Ovary (tissue), 9 donors: ENCODE measurements around the gene DHRS2. TPM values are rescaled to one million over a fixed set of nuclear protein-coding genes. Genes with fewer than 3 reads are reported as not detected.
A peak's percentile ranks its signal among the peaks of the same experiment; 100 is the strongest.

Experiments
- DNase-seq, 5 donors: peaks; one replicate each; pipeline ENCODE4 v3.0.0-alpha.2; 2019 to 2020
- H3K27ac ChIP-seq, 2 donors: fragments of 200-600 bp; one replicate each; pipeline versions ENCODE4 v1.5.1 to v1.8.0; 2019 to 2022
- H3K27me3 ChIP-seq: fragments of 200-600 bp; one replicate; pipeline ENCODE4 v1.8.0; 2022
- H3K36me3 ChIP-seq: fragments of 200-600 bp; sonication (generic); one replicate; pipeline ENCODE4 v1.5.1; 2019
- H3K4me1 ChIP-seq: one replicate; pipeline ENCODE4 v1.8.1; 2013; ENCODE audit warnings: mild to moderate bottlenecking, moderate library complexity; ENCODE audit not compliant: insufficient read depth
- H3K4me3 ChIP-seq: fragments of 200-600 bp; sonication (generic); one replicate; pipeline ENCODE4 v1.5.1; 2017
- H3K9me3 ChIP-seq, 2 donors: fragments of 200-600 bp in 1 of 2; sonication (generic) in 1 of 2; one replicate each; pipeline versions ENCODE4 v1.5.1 to v1.8.1; 2013 to 2019; ENCODE audit warnings: mild to moderate bottlenecking in 1 of 2, moderate library complexity in 1 of 2
- CTCF ChIP-seq, 3 donors: fragments of 450-650 bp in 2 of 3; fragments of 200-600 bp in 1 of 3; IDR thresholded peaks; one replicate each; pipeline versions ENCODE4 v1.5.1 to v1.8.0; 2016 to 2022; ENCODE audit warnings: antibody characterized with exemption in 3 of 3, mild to moderate bottlenecking in 1 of 3
- EP300 ChIP-seq: sonication (generic); formaldehyde crosslinking; IDR thresholded peaks from one replicate; pipeline ENCODE4 v1.6.1; 2017; ENCODE audit warnings: antibody characterized with exemption
- POLR2A ChIP-seq: fragments of 450-650 bp; IDR thresholded peaks from one replicate; pipeline ENCODE4 v1.6.1; 2017; ENCODE audit warnings: antibody characterized with exemption, mild to moderate bottlenecking, moderate library complexity
- WGBS, 3 donors: extraction: QIAGEN DNeasy Blood & Tissue Kit in 1 of 3; methylation state at CpG; one replicate each; pipeline versions ENCODE4 v1.1.5 to v1.1.7; 2013 to 2017; 5-methylcytosine and 5-hydroxymethylcytosine counted together
- intact Hi-C, 4 donors: fragments of 100-400 bp; cut with DNase I; formaldehyde crosslinking; loops; one replicate each; pipeline versions ENCODE4 v1.11.0 to v1.15.1; 2022 to 2023
- polyA plus RNA-seq, 2 donors: library from polyadenylated mRNA; stranded (reverse); fragments of 200-250 nt in 1 of 2; fragments of 350-450 nt in 1 of 2; fragmentation: Illumina TruSeq in 1 of 2; extraction: RNeasy Lipid Tissue Mini Kit (QIAGEN cat#74804) in 1 of 2; gene quantifications; one replicate each; pipeline ENCODE4 v1.2.3, GENCODE V29; 2013 to 2014
- total RNA-seq, 7 donors: library from RNA; depleted of rRNA in 2 of 7; stranded (reverse); fragments of >200 nt in 2 of 7; fragmentation: NEBNext Ultra II Directional in 3 of 7; extraction: Animal tissue kit (Norgen Biotek cat#: 25700) in 3 of 7; gene quantifications; one replicate each; pipeline versions ENCODE4 v1.1.0 to v1.2.4, GENCODE V29; 2016 to 2023
- donor health status: DM: no; HTN: no; CAD: no; lungs with moderate emphysema.
- donor health status: DM: no; HTN: no; CAD: no.
- donor health status: Bipolar disorder and iron deficiency.
- donor health status: DM: yes; HTN: yes; CAD: no.
- donor health status: DM: no; HTN: no; CAD: no.
- donor health status: DM: yes; HTN: yes; CAD: no.

The DHRS2 gene
- total and polyA plus RNA-seq, 9 donors, result 1.6 to 46.6 (median 14.9) TPM

GRCh38 chr14:23693252-23693775 is 57.1 kb downstream of the DHRS2 start:
- DNase-seq, result peak in 1 of 5 donors; percentile 28
- intact Hi-C loops, result loop anchor here in 1 of 4 donors (10.0 kb wide), 1 partner anchor 59 kb away; the partner anchor contains the start of gene DHRS2
- no peaks in the 10 kb centered on the region for H3K36me3 ChIP-seq
- TF ChIP-seq POLR2A, result no peak
- TF ChIP-seq CTCF (IDR thresholded peaks at IDR 0.05), result no peak
- TF ChIP-seq EP300, result no peak
- H3K27ac ChIP-seq, result peak overlapping the region in 1 of 2 donors; percentile 82
- peaks cover 0 to 4% of the 10 kb centered on the region in 2 donors for H3K9me3 ChIP-seq
- peaks cover 20% of the 10 kb centered on the region for H3K4me1 ChIP-seq
- 15 to 32% (median 20%) methylated on average over 11 of the region's 11 CpGs for WGBS, 3 donors
- H3K4me3 ChIP-seq, result no peak overlapping the region
- no peaks in the 10 kb centered on the region for H3K27me3 ChIP-seq

GRCh38 chr14:23694085-23694948 is 58.2 kb downstream of the DHRS2 start:
- intact Hi-C loops, result loop anchor here in 1 of 4 donors (10.0 kb wide), 1 partner anchor 60 kb away; the partner anchor contains the start of gene DHRS2
- Histone ChIP-seq H3K4me3 (no peak overlapping the region), H3K9me3 (peaks cover 0 to 4% of the 10 kb centered on the region in 2 donors), H3K36me3 (no peaks in the 10 kb centered on the region), H3K27me3 (no peaks in the 10 kb centered on the region), H3K27ac (peak overlapping the region in 1 of 2 donors; percentile 82), H3K4me1 (peaks cover 25% of the 10 kb centered on the region)
- DNase-seq, result peak in 3 of 5 donors; percentile 31 to 55 (median 34)
- WGBS, 3 donors, result 1 to 6% (median 2%) methylated on average over 8 of the region's 8 CpGs
- no peak for TF ChIP-seq CTCF (IDR thresholded peaks at IDR 0.05)
- no peak for TF ChIP-seq EP300
- TF ChIP-seq POLR2A, result no peak

Other genes with a start within 250 kb of the DHRS2 start
- 1 to 10 TPM in 1 of 7 donors, under 1 TPM in 3, not detected in 3; 0.07 to 1.1 (median 0.74) TPM for gene MYH6, start 228.1 kb upstream of the DHRS2 start, total RNA-seq
- gene MYH6, start 228.1 kb upstream of the DHRS2 start, polyA plus RNA-seq, result under 1 TPM in 1 of 2 donors, not detected in 1; 0.31 TPM
- gene MYH7, start 200.7 kb upstream of the DHRS2 start, total RNA-seq, result 1 to 10 TPM in 1 of 7 donors, under 1 TPM in 2, not detected in 4; 0.92 to 1.1 (median 0.96) TPM
- gene MYH7, start 200.7 kb upstream of the DHRS2 start, polyA plus RNA-seq, result under 1 TPM in 1 of 2 donors, not detected in 1; 0.93 TPM
- 10 to 100 TPM; 32.9 to 51.6 (median 38.4) TPM for gene NGDN, start 166.7 kb upstream of the DHRS2 start, total RNA-seq
- gene NGDN, start 166.7 kb upstream of the DHRS2 start, polyA plus RNA-seq, result 10 to 100 TPM; 48.5 to 57.5 TPM
- gene ZFHX2, start 84.6 kb upstream of the DHRS2 start, total RNA-seq, result 1 to 10 TPM in 5 of 7 donors, under 1 TPM in 2; 0.48 to 2.3 (median 2.0) TPM
- under 1 TPM; 0.34 to 0.63 TPM for gene ZFHX2, start 84.6 kb upstream of the DHRS2 start, polyA plus RNA-seq
- 10 to 100 TPM; 14.6 to 22.3 (median 19.6) TPM for gene THTPA, start 80.1 kb upstream of the DHRS2 start, total RNA-seq
- gene THTPA, start 80.1 kb upstream of the DHRS2 start, polyA plus RNA-seq, result 10 to 100 TPM; 11.5 to 11.9 TPM
- 100 to 1,000 TPM in 3 of 7 donors, 10 to 100 TPM in 4; 76.3 to 129 (median 92.8) TPM for gene AP1G2, start 68.6 kb upstream of the DHRS2 start, total RNA-seq
- gene AP1G2, start 68.6 kb upstream of the DHRS2 start, polyA plus RNA-seq, result 10 to 100 TPM; 32.0 to 80.4 TPM
- 10 to 100 TPM in 4 of 7 donors, 1 to 10 TPM in 3; 7.4 to 43.5 (median 10.1) TPM for gene JPH4, start 57.6 kb upstream of the DHRS2 start, total RNA-seq
- 10 to 100 TPM; 19.9 to 22.1 TPM for gene JPH4, start 57.6 kb upstream of the DHRS2 start, polyA plus RNA-seq